H9 (cell line): ENCODE measurements around the gene FSIP1. TPM values are rescaled to one million over a fixed set of nuclear protein-coding genes. Genes with fewer than 3 reads are reported as not detected.

Experiments used
- DNase-seq: peaks from one replicate; pipeline ENCODE4 v3.0.0-alpha.2; 2017
- H2AFZ ChIP-seq: one replicate; pipeline ENCODE4 v1.6.1; 2013; ENCODE audit warnings: mild to moderate bottlenecking, low read length, control low read depth, moderate library complexity
- H2AK5ac ChIP-seq: 2 replicates; pipeline ENCODE4 v1.6.1; 2013; ENCODE audit warnings: low read length, control low read depth, mixed read lengths; ENCODE audit not compliant: insufficient read length
- H2BK120ac ChIP-seq: one replicate; pipeline ENCODE4 v1.6.1; 2013; ENCODE audit warnings: low read depth, mild to moderate bottlenecking, low read length, control low read depth, inconsistent platforms; ENCODE audit not compliant: poor library complexity, severe bottlenecking
- H2BK12ac ChIP-seq: 2 replicates; pipeline ENCODE4 v1.6.1; 2013; ENCODE audit warnings: low read length, control low read depth, mixed read lengths, low read depth; ENCODE audit not compliant: insufficient read length
- H2BK15ac ChIP-seq: 2 replicates; pipeline ENCODE4 v1.6.1; 2013; ENCODE audit warnings: low read depth, low read length, control low read depth
- H2BK20ac ChIP-seq: one replicate; pipeline ENCODE4 v1.6.1; 2013; ENCODE audit warnings: low read depth, mild to moderate bottlenecking, low read length, control low read depth, inconsistent platforms; ENCODE audit not compliant: poor library complexity, severe bottlenecking
- H2BK5ac ChIP-seq: 2 replicates; pipeline ENCODE4 v1.6.1; 2013; ENCODE audit warnings: low read length, control low read depth, mixed read lengths; ENCODE audit not compliant: insufficient read length
- H3K14ac ChIP-seq: 2 replicates; pipeline ENCODE4 v1.6.1; 2013; ENCODE audit warnings: low read length, control low read depth; ENCODE audit not compliant: insufficient read depth
- H3K18ac ChIP-seq: 2 replicates; pipeline ENCODE4 v1.6.1; 2013; ENCODE audit warnings: low read depth, mild to moderate bottlenecking, mixed read lengths, low read length, control low read depth; ENCODE audit not compliant: insufficient read length
- H3K23ac ChIP-seq: 2 replicates; pipeline ENCODE4 v1.6.1; 2013; ENCODE audit warnings: low read length, control low read depth, mixed read lengths, low read depth; ENCODE audit not compliant: insufficient read length
- H3K23me2 ChIP-seq: 2 replicates; pipeline ENCODE4 v1.6.1; 2013; ENCODE audit warnings: low read depth, mild to moderate bottlenecking, mixed read lengths, low read length, control low read depth; ENCODE audit not compliant: insufficient read length, poor library complexity, severe bottlenecking
- H3K27ac ChIP-seq: 2 replicates; pipeline ENCODE4 v1.5.1; 2013; ENCODE audit warnings: low read length, control low read depth, mixed read lengths, low read depth; ENCODE audit not compliant: insufficient read length
- H3K27me3 ChIP-seq: 2 replicates; pipeline ENCODE4 v1.6.1; 2013; ENCODE audit warnings: low read length, control low read depth, inconsistent platforms; ENCODE audit not compliant: insufficient read depth
- H3K4ac ChIP-seq: 2 replicates; pipeline ENCODE4 v1.6.1; 2013; ENCODE audit warnings: low read depth, mild to moderate bottlenecking, control low read depth, inconsistent platforms, low read length, moderate library complexity
- H3K4me1 ChIP-seq: 2 replicates; pipeline ENCODE4 v1.6.1; 2013; ENCODE audit warnings: low read length, control low read depth, inconsistent platforms; ENCODE audit not compliant: insufficient read depth
- H3K4me2 ChIP-seq: 2 replicates; pipeline ENCODE4 v1.6.1; 2013; ENCODE audit warnings: low read length, control low read depth, mixed read lengths; ENCODE audit not compliant: insufficient read length, insufficient read depth
- H3K56ac ChIP-seq: 2 replicates; pipeline ENCODE4 v1.6.1; 2013; ENCODE audit warnings: low read depth, mild to moderate bottlenecking, mixed read lengths, low read length, control low read depth; ENCODE audit not compliant: insufficient read length
- H3K79me1 ChIP-seq: 2 replicates; pipeline ENCODE4 v1.6.1; 2013; ENCODE audit warnings: low read depth, mild to moderate bottlenecking, moderate library complexity, low read length, control low read depth, inconsistent platforms; ENCODE audit not compliant: insufficient read depth, poor library complexity, severe bottlenecking
- H3K79me2 ChIP-seq: 2 replicates; pipeline ENCODE4 v1.6.1; 2013; ENCODE audit warnings: low read length, control low read depth, inconsistent platforms; ENCODE audit not compliant: insufficient read depth
- H3K9ac ChIP-seq: 2 replicates; pipeline ENCODE4 v1.6.1; 2013; ENCODE audit warnings: low read length, control low read depth, mixed read lengths; ENCODE audit not compliant: insufficient read length; ENCODE audit errors: extremely low read depth
- H3K9me3 ChIP-seq: one replicate; pipeline ENCODE4 v1.6.1; 2013; ENCODE audit warnings: low read depth, low read length, inconsistent platforms; ENCODE audit not compliant: control insufficient read depth
- H3T11ph ChIP-seq: one replicate; pipeline ENCODE4 v1.6.1; 2013; ENCODE audit warnings: mild to moderate bottlenecking, low read length, control low read depth, inconsistent platforms
- H4K20me1 ChIP-seq: one replicate; pipeline ENCODE4 v1.6.1; 2013; ENCODE audit not compliant: control insufficient read depth, insufficient read length, insufficient read depth
- H4K5ac ChIP-seq: 2 replicates; pipeline ENCODE4 v1.6.1; 2013; ENCODE audit warnings: low read depth, mild to moderate bottlenecking, mixed read lengths, low read length, control low read depth; ENCODE audit not compliant: insufficient read length
- H4K8ac ChIP-seq: replicated peaks from 2 replicates; pipeline ENCODE4 v1.6.1; 2013; ENCODE audit warnings: low read length, control low read depth, mixed read lengths, low read depth; ENCODE audit not compliant: insufficient read length
- H4K91ac ChIP-seq: 2 replicates; pipeline ENCODE4 v1.6.1; 2013; ENCODE audit warnings: low read depth, mild to moderate bottlenecking, moderate library complexity, mixed read lengths, low read length, control low read depth; ENCODE audit not compliant: insufficient read length
- H3K27ac Mint-ChIP-seq, 3 experiments: 2 replicates in 2 of 3; 3 replicates in 1 of 3; pipeline ENCODE4 v1.8.0; 2020 to 2021; ENCODE audit warnings: mixed read lengths in 3 of 3, mild to moderate bottlenecking in 1 of 3, moderate library complexity in 1 of 3
- H3K27me3 Mint-ChIP-seq: 2 replicates; pipeline ENCODE4 v1.8.0; 2021; ENCODE audit warnings: low read depth, mild to moderate bottlenecking, moderate library complexity, mixed read lengths
- H3K36me3 Mint-ChIP-seq, 3 experiments: 2 replicates in 2 of 3; 3 replicates in 1 of 3; pipeline ENCODE4 v1.8.0; 2020 to 2021; ENCODE audit warnings: low read depth in 3 of 3, mixed read lengths in 3 of 3; ENCODE audit not compliant: insufficient read depth in 1 of 3
- H3K4me1 Mint-ChIP-seq, 2 experiments: 2 replicates each; pipeline ENCODE4 v1.8.0; 2020; ENCODE audit warnings: mixed read lengths in 2 of 2
- H3K4me3 Mint-ChIP-seq, 2 experiments: 2 replicates in 1 of 2; 3 replicates in 1 of 2; pipeline ENCODE4 v1.8.0; 2020 to 2021; ENCODE audit warnings: mild to moderate bottlenecking in 2 of 2, mixed read lengths in 2 of 2, moderate library complexity in 1 of 2
- H3K9me3 Mint-ChIP-seq, 2 experiments: 2 replicates in 1 of 2; 3 replicates in 1 of 2; pipeline ENCODE4 v1.8.0; 2020; ENCODE audit warnings: mild to moderate bottlenecking in 2 of 2, mixed read lengths in 2 of 2, moderate library complexity in 1 of 2
- CTCF ChIP-seq: fragments of 200-600 bp; sonication (generic); conservative IDR thresholded peaks from 3 replicates; pipeline ENCODE4 v1.8.0; 2021; ENCODE audit warnings: antibody characterized with exemption, mild to moderate bottlenecking
- WGBS: extraction: QIAGEN DNeasy Blood & Tissue Kit; methylation state at CpG from one replicate; pipeline ENCODE4 v1.1.7; 2013; ENCODE audit warnings: missing lambda C conversion rate, low lambda C conversion rate, mixed read lengths; ENCODE audit not compliant: insufficient read length; ENCODE audit errors: extremely low coverage; 5-methylcytosine and 5-hydroxymethylcytosine counted together
- total RNA-seq: library from RNA; stranded (reverse); gene quantifications from 2 replicates; pipeline ENCODE4 v1.2.1, GENCODE V29; 2021

Gene FSIP1
- total RNA-seq, 1 experiment from 2014 or later = 0.96 TPM

GRCh38 chr15:39597336-39597735 lies 185.3 kb downstream of the FSIP1 start:
- no peak overlapping the region for H3K56ac ChIP-seq
- H4K5ac ChIP-seq = no peak overlapping the region
- H3K27me3 ChIP-seq = no peaks in the 10 kb centered on the region
- no peak overlapping the region for H2BK20ac ChIP-seq
- no peak overlapping the region for H3K23ac ChIP-seq
- no peaks in the 10 kb centered on the region for H3K9me3 Mint-ChIP-seq
- no peaks in the 10 kb centered on the region for H3K27me3 Mint-ChIP-seq
- H3K4me1 Mint-ChIP-seq = peaks cover 5 to 7% of the 10 kb centered on the region in 2 experiments
- WGBS = no CpG with 5 or more reads among the region's 2 CpGs
- H4K91ac ChIP-seq = no peak overlapping the region
- H4K20me1 ChIP-seq = no peaks in the 10 kb centered on the region
- H3K23me2 ChIP-seq = no peaks in the 10 kb centered on the region
- no peak for TF ChIP-seq CTCF
- no peak overlapping the region for H3T11ph ChIP-seq
- no peak overlapping the region for H3K4me2 ChIP-seq
- H3K79me2 ChIP-seq = no peaks in the 10 kb centered on the region
- no peak overlapping the region for H3K9ac ChIP-seq
- no peak overlapping the region for H2AFZ ChIP-seq
- H2BK5ac ChIP-seq = no peak overlapping the region
- no peak overlapping the region for H3K4ac ChIP-seq
- DNase-seq = no peak
- no peak overlapping the region for H2AK5ac ChIP-seq
- H3K36me3 Mint-ChIP-seq = peaks cover 20 to 41% (median 37%) of the 10 kb centered on the region in 3 experiments; a peak in 6 of 7 replicates
- no peak overlapping the region for H2BK15ac ChIP-seq
- H3K14ac ChIP-seq = no peak overlapping the region
- H3K4me3 Mint-ChIP-seq = no peak overlapping the region
- H3K27ac Mint-ChIP-seq = no peak overlapping the region
- H3K18ac ChIP-seq = no peak overlapping the region
- no peaks in the 10 kb centered on the region for H3K9me3 ChIP-seq
- no peak overlapping the region for H3K27ac ChIP-seq
- no peaks in the 10 kb centered on the region for H3K79me1 ChIP-seq
- no peak overlapping the region for H4K8ac ChIP-seq
- H2BK12ac ChIP-seq = no peak overlapping the region
- H3K4me1 ChIP-seq = no peaks in the 10 kb centered on the region
- H2BK120ac ChIP-seq = no peak overlapping the region
